ENCODE results near the gene POLR1C. TPM values are rescaled to one million over a fixed set of nuclear protein-coding genes. Genes with fewer than 3 reads are reported as not detected.
"Not testable (repeated sequence)": the region's sequence is repeated elsewhere in the genome, so short reads cannot be mapped to it uniquely, and the experiment has no call there.

POLR1C gene
- total RNA-seq, 1 experiment from 2014 or later = 41.4 TPM

DNA sequence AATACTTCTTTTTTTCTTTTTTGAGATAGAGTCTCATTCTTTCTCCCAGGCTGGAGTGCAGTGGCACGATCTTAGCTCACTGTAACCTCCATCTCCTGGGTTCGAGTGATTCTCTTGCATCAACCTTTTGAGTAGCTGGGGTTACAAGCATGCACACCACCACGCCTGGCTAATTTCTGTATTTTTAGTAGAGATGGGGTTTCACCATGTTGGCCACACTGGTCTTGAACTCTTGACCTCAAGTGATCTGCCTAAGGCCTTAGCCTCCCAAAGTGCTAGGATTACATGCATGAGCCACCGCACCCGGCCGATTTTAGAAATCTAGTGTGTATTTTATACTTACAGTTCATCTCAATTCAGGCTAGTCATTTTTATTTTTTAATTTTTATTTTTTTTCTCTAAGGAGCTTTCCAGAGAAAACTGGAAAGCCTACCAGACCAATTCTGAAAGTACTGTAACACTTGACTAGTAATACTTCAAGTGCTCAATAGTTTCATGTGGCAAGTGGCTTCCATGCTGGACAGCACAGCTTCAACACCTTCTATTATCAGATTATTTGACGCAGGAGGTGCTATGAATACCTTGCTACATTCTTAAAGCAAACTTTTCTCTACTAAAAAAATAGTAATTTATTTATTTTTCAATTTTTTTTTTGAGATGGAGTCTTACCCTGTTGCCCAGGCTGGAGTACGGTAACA, 25.0 kb downstream of the POLR1C start:
- Histone ChIP-seq H3K27me3 (ENCODE audit: insufficient read depth, low read depth) (no peaks in the 10 kb centered on the region), H3K9me2 (ENCODE audit: insufficient read depth) (no peaks in the 10 kb centered on the region), H3K4me1 (replicated peaks; ENCODE audit: insufficient read depth) (no peaks in the 10 kb centered on the region), H4K20me1 (ENCODE audit: insufficient read depth) (no peaks in the 10 kb centered on the region), H3K4me3 (no peak overlapping the region), H3K4me2 (no peak overlapping the region), H3K9me3 (ENCODE audit: insufficient read depth, low read depth) (no peaks in the 10 kb centered on the region), H3F3A (ENCODE audit: insufficient read depth, low read depth) (0 out of 2 replicates have a peak, but pooled peaks cover 5% of the 10 kb centered on the region), H3K79me2 (ENCODE audit: low read depth) (no peaks in the 10 kb centered on the region), H2AFZ (no peak overlapping the region), H3K36me3 (ENCODE audit: low read depth) (peaks cover 50% of the 10 kb centered on the region), H3K27ac (no peak overlapping the region)
- CTCF ChIA-PET = no interaction called here
- TF ChIP-seq EZH2 (IDR thresholded peaks at IDR 0.05; ENCODE audit: low read depth) (no peak), CTCF (conservative IDR thresholded peaks at IDR 0.05) (no peak)
- no peak for DNase-seq
- intact Hi-C loops (cut with micrococcal nuclease; ENCODE audit: unreplicated experiment) = no loop called here
- no TSS peak for BruUV-seq (replicated peaks)
- POLR2A ChIA-PET (ENCODE audit: unreplicated experiment) = no interaction called here

DNA sequence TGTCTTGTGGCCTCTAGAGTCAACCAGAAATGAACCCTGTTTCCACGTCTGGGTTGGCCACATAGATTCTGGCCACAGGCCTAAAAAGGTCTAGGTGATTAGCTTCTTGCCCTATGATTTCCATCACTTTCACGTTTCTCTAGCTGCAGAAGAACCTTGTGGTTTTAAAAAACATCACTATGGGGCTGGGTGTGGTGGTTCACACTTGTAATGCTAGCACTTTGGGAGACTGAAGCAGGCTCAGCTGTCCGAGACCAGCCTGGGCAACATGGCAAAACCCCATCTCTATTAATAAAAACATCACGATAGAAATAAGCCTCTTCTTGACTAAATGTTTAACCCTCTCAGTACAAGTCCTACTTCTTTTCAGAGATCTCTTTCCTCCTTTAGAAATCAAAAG, 27.6 kb downstream of the POLR1C start:
- CTCF ChIA-PET = no interaction called here
- no TSS peak for BruUV-seq (replicated peaks)
- intact Hi-C loops (cut with micrococcal nuclease; ENCODE audit: unreplicated experiment) = no loop called here
- H3K9me2 ChIP-seq (ENCODE audit: insufficient read depth) = no peaks in the 10 kb centered on the region
- no peak overlapping the region for H3K4me3 ChIP-seq
- no peaks in the 10 kb centered on the region for H4K20me1 ChIP-seq (ENCODE audit: insufficient read depth)
- H3F3A ChIP-seq (ENCODE audit: insufficient read depth, low read depth) = 0 out of 2 replicates have a peak, but pooled peaks cover 5% of the 10 kb centered on the region
- no peaks in the 10 kb centered on the region for H3K9me3 ChIP-seq (ENCODE audit: insufficient read depth, low read depth)
- TF ChIP-seq EZH2 (IDR thresholded peaks at IDR 0.05; ENCODE audit: low read depth) (no peak), CTCF (conservative IDR thresholded peaks at IDR 0.05) (no peak)
- H3K27ac ChIP-seq = no peak overlapping the region
- no peaks in the 10 kb centered on the region for H3K4me1 ChIP-seq (replicated peaks; ENCODE audit: insufficient read depth)
- POLR2A ChIA-PET (ENCODE audit: unreplicated experiment) = no interaction called here
- no peak overlapping the region for H2AFZ ChIP-seq
- H3K79me2 ChIP-seq (ENCODE audit: low read depth) = no peaks in the 10 kb centered on the region
- H3K36me3 ChIP-seq (ENCODE audit: low read depth) = peaks cover 54% of the 10 kb centered on the region
- DNase-seq = no peak
- H3K27me3 ChIP-seq (ENCODE audit: insufficient read depth, low read depth) = no peaks in the 10 kb centered on the region
- H3K4me2 ChIP-seq = no peak overlapping the region

- TF ChIP-seq EZH2 (IDR thresholded peaks at IDR 0.05; ENCODE audit: low read depth) (no peak), CTCF (conservative IDR thresholded peaks at IDR 0.05) (no peak)
- Histone ChIP-seq H3K27ac (no peak overlapping the region), H3K36me3 (ENCODE audit: low read depth) (peaks cover 54% of the 10 kb centered on the region), H2AFZ (no peak overlapping the region), H3K9me3 (ENCODE audit: insufficient read depth, low read depth) (no peaks in the 10 kb centered on the region), H4K20me1 (ENCODE audit: insufficient read depth) (no peaks in the 10 kb centered on the region), H3K4me3 (no peak overlapping the region), H3F3A (ENCODE audit: insufficient read depth, low read depth) (0 out of 2 replicates have a peak, but pooled peaks cover 5% of the 10 kb centered on the region), H3K9me2 (ENCODE audit: insufficient read depth) (no peaks in the 10 kb centered on the region), H3K79me2 (ENCODE audit: low read depth) (no peaks in the 10 kb centered on the region), H3K27me3 (ENCODE audit: insufficient read depth, low read depth) (no peaks in the 10 kb centered on the region), H3K4me1 (replicated peaks; ENCODE audit: insufficient read depth) (no peaks in the 10 kb centered on the region), H3K4me2 (no peak overlapping the region)
- intact Hi-C loops (cut with micrococcal nuclease; ENCODE audit: unreplicated experiment) = no loop called here
- ChIA-PET POLR2A (ENCODE audit: unreplicated experiment) (no interaction called here), CTCF (no interaction called here)
- BruUV-seq (replicated peaks) = no TSS peak
- no peak for DNase-seq
Observed at GRCh38 chr6:43547222-43547621, 30.3 kb downstream of the POLR1C start.

DNA sequence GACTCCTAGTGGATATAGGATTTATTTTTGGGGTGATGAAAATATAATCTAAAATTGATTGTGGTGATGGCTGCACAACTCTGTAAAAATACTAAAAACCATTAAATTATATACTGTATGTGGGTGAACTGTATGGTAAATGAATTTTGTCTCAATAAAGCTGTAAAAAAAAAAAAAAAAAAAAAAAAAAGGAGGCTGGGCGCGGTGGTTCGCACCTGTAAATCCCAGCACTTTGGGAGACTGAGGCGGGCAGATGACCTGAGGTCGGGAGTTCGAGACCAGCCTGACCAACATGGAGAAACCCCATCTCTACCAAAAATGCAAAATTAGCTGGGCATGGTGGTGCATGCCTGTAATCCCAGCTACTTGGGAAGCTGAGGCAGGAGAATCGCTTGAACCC, 40.7 kb downstream of the POLR1C start:
- intact Hi-C loops (cut with micrococcal nuclease; ENCODE audit: unreplicated experiment); H3K4me2 ChIP-seq; H2AFZ ChIP-seq; BruUV-seq (replicated peaks); POLR2A ChIA-PET (ENCODE audit: unreplicated experiment); H3K4me1 ChIP-seq (replicated peaks; ENCODE audit: insufficient read depth); H3F3A ChIP-seq (ENCODE audit: insufficient read depth, low read depth); DNase-seq; H3K9me2 ChIP-seq (ENCODE audit: insufficient read depth); H3K27ac ChIP-seq; H3K27me3 ChIP-seq (ENCODE audit: insufficient read depth, low read depth); H3K4me3 ChIP-seq; H3K79me2 ChIP-seq (ENCODE audit: low read depth); CTCF ChIA-PET; H3K9me3 ChIP-seq (ENCODE audit: insufficient read depth, low read depth); H4K20me1 ChIP-seq (ENCODE audit: insufficient read depth): not testable (repeated sequence)
- H3K36me3 ChIP-seq (ENCODE audit: low read depth) = peaks cover 55% of the 10 kb centered on the region
